Forelimb muscle (tissue), 1 donor: ENCODE data around the gene BLACAT1. TPM values are rescaled to one million over a fixed set of nuclear protein-coding genes. Genes with fewer than 3 reads are reported as not detected.
"Not testable (repeated sequence)": the region's sequence is repeated elsewhere in the genome, so short reads cannot be mapped to it uniquely, and the experiment has no call there.

Experiments
- DNase-seq: peaks from one replicate; pipeline ENCODE4 v3.0.0-alpha.2; 2013; ENCODE audit warnings: low read depth
- polyA plus RNA-seq: library from polyadenylated mRNA; unstranded; fragments of 120-200 nt; gene quantifications from one replicate; pipeline ENCODE4 v1.2.1, GENCODE V29; 2013; ENCODE audit not compliant: insufficient read length

The BLACAT1 gene
- polyA plus RNA-seq, 1 donor: not detected

DNA sequence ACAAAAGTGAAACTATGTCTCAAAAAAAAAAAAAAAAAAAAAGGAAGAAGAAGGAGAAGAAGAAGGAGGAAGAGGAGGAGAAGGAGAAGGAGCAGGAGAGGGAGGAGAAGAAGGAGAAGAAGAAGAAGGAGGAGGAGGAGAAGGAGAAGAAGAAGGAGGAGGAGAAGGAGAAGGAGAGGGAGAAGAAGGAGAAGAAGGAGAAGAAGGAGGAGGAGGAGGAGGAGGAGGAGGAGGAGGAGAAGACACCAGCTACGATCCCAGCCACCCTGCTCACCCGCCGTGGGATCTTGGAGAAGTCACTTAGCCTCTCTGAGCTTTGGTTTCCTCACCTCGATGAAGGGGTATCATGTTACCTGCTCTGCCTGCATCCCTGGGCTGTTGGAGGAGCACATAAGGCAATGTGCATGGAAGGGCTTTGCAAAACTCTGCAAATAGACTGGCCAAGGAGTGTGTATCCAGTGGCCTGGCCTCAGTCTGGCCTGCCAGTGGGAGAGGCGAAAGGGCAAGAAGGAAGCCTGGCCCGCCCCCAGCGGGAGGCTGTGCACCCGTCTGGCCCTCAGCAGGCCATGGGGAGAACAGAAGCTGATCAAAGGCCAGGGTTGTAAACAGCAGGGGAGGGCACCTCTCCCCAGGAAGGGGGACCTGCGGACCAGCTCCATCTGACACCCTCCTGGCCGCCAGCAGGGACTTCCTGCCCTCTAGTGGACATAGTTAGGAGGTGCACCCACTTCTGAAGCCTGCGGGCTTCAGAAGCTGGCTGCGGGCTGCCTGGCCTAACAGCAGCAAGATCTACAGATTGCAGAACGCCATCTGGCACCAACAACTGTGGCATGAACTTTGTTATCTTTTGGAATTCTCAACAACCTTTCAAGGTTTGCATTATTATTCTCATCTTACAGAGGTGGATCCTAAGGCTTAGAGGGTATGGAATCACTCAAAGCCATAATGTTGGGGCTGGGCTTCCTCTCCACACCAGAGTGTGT is 29.4 kb upstream of the BLACAT1 start:
- DNase-seq: no peak

DNA sequence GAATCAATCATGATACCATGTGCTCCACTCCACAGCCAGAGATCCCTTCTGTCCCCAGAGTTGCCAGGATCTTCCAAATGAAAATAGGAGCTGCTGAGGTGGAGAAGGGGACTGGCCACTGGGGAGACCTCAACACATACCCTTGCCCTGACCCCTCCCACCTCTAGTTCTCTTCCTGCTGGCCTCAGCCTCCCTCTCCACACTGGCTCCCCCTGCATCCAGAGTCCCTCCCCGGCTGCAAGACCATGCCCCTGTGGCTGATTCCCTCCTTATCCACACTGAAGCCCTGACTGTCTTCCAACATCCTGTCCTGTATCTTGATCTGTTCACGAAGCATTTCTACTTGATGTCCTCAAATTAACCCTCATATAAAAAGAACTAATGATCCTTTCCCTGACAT is 27.5 kb upstream of the BLACAT1 start:
- DNase-seq: no peak

DNA sequence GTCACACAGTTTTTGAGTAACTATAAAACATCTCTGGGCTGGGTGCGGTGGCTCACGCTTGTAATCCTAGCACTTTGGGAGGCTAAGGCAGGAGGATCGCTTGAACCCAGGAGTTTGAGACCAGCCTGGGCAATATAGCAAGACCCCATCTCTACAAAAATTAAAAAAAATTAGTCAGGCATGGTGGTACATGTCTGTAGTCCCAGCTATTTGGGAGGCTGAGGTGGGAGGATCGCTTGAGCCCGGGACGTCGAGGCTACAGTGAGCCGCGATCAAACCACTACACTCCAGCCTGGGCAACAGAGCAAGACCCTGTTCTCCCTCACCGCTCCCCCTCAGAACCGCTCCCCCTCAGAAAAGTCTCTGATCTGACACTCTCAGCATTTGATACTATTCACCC is 26.7 kb upstream of the BLACAT1 start:
- not testable (repeated sequence) for DNase-seq

DNA sequence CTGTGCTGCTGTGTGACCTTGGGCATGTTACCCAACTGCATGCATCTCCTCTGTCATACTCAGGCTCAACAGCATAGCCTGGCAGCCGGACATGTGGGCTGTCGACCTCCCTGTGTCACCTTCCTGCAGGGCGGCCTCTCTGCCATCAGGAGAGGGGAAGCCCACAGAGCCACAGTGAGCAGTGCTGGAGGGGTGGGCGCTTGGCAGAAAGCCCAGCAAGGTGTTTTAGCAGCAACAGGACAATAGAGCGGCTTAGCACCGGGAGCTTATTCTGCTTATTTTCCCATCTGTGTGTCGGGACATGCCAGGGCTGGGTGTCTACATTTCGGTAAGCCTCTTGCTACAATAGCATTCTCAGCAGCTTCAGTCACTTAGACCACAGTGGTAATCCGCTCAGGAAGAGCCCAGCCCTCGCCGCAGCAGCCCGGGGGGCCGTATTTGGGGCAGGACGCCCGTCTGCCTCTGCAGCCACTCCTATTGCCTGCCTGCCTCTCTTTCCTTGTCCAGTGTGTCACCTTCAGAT is 25.8 kb upstream of the BLACAT1 start:
- no peak for DNase-seq

DNA sequence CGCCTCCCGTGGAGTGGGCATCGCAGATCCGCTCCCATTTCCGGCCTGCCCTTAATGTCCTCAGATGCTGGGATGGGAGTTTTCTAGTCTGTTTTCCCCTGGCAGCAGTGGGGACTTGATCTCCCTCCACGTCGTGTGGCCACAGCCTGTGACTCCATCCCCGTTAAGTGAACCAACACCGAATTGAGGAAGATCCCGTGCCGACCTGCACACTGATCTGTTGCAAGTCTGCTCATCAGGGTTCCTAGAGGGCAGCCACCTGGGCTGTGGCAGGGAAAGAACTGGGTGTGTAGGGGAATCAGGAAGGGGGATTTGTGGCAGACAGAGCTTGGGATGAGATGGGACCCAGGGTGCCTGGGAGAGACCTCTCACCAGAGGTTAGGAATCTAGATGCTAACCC is 25.4 kb upstream of the BLACAT1 start:
- DNase-seq: no peak

DNA sequence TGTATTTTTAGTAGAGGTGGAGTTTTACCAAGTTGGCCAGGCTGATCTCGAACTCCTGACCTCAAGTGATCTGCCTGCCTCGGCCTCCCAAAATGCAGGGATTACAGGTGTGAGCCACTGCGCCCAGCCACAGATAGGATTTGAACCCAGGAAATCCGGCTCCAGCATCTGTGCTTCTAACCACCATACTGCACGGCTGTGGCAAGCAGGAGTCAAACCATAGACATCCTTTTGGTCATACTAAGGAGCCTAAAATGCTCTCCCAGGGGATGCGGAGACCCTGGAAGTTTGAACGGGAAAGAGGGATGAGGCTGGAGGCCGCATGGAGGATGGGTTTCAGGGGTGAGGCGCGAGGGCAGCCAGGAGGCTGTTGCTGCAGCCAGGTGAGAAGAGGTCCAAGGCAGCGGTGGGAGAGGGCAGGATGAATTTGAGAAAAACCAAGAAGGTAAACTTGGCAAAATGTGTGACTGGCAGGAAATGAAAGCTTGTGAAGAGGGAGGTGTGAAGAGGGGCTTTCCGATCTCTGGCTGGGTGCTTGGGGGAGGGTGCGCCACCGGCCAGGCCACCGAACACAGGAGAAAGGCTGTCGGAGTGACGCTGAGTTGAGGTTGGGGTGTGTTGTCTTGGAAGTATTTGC is 24.6 kb upstream of the BLACAT1 start:
- DNase-seq: no peak

DNA sequence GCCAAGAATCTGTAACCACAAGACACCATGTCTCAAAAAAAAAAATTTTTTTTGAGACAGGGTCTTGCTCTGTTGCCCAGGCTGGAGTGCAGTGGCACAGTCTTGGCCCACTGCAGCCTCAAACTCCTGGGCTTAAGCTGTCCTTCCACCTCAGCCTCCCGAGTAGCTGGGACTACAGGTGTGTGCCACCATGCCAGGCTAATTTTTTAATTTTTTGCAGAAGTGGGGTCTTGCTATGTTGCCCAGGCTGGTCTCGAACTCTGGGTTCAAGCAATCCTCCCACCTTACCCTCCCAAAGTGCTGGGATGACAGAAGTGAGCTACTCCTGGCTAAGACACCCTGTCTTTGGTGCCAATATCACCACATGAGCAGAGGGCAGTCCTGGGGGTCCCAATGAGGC is 23.1 kb upstream of the BLACAT1 start:
- not testable (repeated sequence) for DNase-seq

DNA sequence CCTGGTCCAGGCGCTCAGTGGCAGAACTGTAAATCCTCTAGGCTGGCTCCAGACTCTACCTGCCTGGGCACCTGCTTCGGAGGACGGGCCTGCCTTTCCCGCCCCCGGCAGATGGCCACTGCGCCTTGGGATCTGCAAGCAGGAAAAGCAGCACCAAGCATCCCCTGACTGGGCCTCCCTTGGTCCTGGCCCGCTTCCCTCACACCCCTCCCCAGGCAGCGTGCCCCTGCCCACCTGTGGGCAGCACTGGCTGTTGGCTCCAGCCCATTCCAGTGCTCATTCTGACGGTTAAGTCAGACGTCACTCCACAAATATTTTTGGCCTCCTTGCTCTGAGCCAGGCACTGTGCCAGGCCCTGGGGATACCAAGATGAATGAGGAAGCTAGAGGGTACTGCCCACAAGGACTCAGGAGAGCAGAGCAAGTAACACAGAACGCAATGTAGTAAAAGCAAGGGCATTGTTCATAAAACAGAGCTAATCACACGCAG is 22.0 kb upstream of the BLACAT1 start:
- no peak for DNase-seq

DNA sequence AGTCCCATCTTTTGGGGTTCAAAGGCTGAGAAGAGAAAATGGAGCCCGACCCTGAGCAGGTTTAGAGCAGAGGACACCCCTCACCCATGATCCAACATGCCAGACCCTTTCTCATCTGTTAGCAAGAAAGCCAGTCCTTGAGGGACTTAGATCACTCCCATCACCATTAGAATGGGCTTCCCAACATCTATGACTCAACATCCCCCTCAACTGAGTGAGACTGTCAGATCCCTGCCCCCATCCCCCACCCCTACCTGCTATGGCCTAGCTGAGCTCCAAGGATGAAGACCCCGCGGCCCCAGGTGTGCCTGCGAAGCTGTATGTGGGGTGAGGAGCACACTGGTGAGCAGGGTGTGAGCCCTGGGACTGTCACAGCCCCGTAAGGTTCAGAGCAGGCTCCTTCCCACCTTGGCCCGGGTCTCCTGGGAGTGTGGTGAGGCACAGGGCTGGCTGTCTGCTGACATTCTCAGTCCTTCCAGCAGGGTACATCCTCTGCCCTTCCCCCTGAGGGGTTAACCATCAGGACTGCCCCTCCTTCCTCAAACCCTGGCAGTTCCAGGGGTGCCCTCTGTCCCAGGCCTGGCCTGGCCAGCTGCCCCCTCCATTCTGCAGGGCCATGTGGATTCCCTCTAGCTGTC is 21.4 kb upstream of the BLACAT1 start:
- no peak for DNase-seq

DNA sequence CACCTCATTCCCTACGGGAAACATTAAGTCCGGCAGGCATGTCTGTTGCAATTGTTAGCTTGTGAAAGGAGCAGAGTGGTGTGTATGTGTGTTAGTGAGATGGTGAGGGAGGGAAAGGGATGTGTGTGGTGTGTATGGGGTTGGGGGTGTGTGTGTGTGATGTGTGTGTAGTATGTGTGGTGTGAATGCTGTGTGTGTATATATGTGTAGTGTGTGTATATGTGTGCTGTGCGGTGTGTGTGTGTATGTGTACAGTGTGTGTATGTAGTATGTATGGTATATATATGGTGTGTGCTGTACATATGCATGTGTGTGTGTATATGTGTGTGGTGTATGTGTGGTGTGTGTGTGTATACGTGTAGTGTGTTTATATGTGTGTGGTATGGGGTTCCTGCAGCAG is 20.8 kb upstream of the BLACAT1 start:
- DNase-seq: no peak

DNA sequence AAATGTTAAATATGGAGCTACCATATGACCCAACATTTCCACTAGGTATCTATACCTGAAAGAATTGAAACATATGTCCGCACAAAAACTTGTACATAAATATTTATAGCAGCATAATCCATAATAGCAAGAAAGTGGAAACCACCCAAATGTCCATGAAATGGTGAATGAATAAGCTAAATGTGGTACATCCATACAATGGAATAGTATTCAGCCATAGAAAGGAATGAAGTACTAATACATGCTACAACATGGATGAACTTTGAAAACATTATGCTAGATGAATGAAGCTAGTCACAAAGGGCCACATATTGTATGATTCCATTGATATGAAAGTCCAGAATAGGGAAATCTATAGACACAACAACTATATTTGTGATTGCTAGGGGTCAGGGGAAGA is 20.0 kb upstream of the BLACAT1 start:
- no peak for DNase-seq

DNA sequence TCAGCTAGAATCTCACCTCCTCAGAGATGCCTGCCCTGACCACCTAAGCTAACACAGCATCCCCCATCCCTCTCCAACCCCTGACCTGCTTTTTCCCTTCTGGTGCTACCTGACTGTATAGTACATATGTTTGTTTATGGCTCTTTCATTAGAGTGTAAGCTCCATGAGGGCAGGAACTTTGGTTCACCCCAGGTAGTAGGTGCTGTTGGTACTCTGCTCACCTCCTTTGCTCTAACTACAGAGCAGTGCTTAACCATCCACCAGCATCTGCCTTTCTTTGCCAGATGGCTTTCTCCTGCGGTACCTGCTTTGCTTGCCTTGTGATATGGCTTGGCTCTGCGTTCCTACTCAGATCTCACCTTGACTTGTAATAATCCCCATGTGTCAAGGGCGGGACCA is 18.7 kb upstream of the BLACAT1 start:
- DNase-seq: no peak

DNA sequence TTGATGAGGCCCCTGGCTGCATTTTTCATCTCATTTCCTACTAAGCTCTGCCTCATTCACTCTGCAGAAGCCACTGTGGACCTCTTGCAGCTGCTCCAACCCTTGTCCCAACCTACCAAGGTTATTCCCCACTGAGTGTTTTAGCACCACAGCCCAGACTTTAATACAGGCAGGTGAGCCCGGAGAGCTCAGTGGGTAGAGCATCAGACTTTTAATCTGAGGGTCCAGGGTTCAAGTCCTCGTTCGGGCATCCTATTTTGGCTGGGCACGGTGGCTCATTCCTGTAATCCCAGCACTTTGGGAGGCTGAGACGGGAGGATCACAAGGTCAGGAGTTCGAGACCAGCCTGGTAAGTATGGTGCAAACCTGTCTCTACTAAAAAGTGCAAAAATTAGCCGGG is 18.1 kb upstream of the BLACAT1 start:
- DNase-seq: no peak

DNA sequence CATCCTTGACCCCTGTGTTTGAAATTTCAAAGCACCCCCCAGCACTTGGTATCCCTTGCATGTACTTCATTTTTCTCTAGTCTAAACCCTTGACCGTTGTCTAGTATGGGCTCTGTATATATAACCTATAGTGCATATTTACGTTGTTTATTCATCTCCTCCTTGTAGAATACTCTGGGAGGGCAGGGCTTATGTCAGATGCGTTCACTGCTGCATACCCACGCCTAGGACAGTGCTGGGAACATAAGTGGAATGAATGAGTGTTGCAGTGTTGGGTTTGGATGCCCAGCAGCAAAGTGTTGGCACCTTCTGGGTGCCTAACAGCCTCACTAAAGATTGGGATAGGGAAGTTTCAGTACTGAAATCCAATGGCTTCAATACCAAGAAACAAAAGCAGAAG is 17.6 kb upstream of the BLACAT1 start:
- no peak for DNase-seq

DNA sequence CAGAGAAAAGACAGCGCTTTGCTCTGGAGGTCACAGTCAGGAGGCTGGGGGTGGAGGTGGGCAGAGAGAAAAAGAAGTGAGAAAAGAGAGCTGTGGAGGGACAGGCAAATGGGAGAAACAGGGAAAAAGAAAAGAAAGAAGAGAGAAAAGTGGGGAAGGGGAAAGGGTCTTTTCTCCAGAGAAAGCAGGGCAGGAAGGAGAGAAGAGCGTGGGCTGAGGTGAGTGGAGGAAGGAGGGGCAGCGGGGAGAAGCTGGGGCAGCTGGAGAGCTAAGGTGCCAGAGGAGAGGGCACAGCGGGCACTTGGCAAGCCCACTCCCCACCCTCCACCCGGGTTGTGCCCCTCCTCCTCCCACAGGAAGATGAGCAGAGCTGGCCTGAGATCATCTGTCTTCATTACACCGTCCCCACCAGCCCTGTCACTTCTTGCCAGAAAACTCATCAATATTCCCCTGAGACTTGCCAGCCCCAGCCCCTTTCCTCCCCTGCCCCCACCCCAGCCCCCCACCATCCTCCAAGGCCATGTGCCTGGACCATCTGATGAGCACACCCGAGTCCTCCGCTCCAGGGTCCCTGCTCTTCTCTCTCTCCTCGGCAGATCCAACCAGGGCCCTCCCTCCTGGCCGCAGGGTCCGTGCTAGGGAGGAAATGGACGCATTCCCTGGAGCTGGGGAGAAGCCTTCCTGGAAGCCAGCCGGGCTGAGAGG is 17.0 kb upstream of the BLACAT1 start:
- no peak for DNase-seq

DNA sequence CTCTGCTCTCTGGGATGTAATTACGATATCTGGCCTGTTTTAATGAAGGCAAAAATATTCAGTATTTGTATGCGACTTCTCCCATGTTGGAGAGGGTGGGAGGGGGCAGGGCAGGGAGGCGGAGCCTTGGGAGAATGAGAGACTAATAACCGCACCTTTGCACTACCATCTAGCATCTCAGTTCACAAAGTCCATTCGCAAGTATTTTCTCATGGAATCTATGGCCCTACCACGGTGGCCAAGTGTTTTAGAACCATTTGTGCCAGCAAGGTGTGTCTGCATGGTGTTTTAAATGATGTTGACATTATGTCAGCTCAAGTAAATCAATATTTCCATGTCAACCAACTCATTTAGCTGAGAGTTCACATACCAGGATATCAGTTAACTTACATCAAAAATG is 14.3 kb upstream of the BLACAT1 start:
- no peak for DNase-seq

DNA sequence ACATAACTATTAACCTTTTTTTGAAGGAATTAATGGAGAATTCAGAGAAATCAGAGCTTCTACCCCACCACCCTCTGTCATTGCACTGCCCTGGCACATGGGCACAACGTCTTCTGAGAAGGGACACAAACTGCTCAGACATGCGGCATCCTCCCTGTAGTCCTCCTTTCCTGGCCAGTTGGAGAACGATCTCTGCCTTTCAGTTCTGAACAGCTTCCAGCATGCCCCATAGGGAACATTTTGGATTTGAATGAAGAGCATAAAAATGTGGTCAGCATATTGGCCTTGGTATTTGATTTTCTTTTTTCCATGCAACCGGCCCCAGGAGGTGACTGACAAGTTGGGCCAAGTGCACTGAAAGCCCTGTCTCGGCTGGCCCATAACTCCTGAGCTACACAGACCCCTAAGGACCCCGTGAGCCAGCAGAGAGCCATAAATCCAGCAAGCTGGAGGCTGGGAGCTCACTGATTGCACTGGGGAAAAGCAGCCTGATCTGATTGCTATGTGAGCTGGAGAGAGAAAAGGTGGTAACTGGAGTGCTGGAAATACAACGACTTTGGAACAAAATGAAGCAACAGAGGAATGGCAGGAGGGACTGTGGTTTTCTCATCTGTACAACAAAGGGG is 10.9 kb upstream of the BLACAT1 start:
- DNase-seq: no peak

DNA sequence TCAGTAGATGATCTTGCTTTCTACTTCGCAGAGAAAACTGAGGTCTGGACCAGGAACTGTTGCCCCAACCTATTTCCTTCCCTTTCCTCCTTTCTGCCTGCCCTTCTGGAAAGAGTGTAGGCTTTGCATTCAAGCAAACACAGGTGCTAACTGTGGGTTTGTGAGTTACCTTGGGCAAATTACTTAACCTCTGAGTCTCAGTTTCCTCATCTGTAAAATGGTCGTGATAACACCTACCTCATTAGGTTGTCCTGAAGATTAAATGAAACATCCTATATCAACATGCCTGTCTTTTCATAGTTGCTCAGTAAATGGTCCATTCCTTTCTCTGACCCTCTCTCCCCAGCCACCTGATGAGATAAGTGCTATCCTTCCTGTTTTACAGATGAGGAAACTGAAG is 9.5 kb upstream of the BLACAT1 start:
- DNase-seq: no peak

DNA sequence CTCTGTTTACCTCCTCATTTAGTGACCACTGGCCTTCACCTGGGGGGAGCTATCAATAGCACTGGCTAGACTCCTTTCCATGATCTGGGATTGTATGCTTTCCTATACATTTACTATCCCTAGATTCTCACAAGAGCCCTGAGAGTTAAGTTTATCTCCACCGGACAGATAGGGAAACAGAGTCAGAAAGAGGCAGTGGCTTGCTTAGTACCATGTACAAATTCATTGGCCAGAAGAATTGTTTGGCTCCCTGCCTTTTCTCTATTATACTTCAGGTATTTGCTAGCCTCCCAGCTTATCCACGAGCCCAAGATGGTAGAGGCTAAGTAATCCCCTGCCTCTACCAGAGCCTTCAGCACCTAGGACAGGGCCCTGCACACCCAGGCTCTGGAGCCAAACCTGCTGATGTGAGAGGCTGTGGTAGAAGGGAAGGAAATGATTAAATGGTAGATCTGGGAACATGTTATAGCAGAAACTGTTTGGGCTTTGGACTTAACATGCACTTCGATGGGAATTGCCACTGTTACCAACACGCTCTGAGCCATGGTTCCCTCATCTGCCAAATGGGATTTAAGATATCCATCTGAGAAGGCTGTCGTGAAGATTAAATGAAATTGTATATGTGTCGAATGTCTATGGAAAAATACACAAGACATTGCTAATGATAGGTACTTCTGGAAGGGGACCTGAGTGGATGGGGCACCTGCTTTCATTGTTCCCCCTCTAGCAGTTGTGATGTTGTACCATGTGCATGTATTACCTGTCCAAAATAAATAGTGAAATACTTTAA is 3.1 kb upstream of the BLACAT1 start:
- peak; percentile 17 for DNase-seq
